Measurements from ENCODE around the gene CDH22.

The CDH22 gene

GRCh38 chr20:46341074-46342009, 33.0 kb upstream of the CDH22 start:
- H3K27me3 ChIP-seq (replicated peaks; ENCODE audit: control insufficient read depth, insufficient read depth, low read length), result peaks cover 68% of the 10 kb centered on the region
- no peak overlapping the region for H3K4me3 ChIP-seq (ENCODE audit: low read length)
- H3K9me3 ChIP-seq (ENCODE audit: control insufficient read depth, low read length), result no peaks in the 10 kb centered on the region
- no peak for DNase-seq (ENCODE audit: low read depth)
- peaks cover 8% of the 10 kb centered on the region for H3K4me1 ChIP-seq (ENCODE audit: control insufficient read depth, insufficient read depth, low read length)
- no peaks in the 10 kb centered on the region for H3K36me3 ChIP-seq (ENCODE audit: control insufficient read depth, insufficient read depth, low read length, severe bottlenecking)
- H3K9ac ChIP-seq (ENCODE audit: low read length), result no peak overlapping the region

DNA sequence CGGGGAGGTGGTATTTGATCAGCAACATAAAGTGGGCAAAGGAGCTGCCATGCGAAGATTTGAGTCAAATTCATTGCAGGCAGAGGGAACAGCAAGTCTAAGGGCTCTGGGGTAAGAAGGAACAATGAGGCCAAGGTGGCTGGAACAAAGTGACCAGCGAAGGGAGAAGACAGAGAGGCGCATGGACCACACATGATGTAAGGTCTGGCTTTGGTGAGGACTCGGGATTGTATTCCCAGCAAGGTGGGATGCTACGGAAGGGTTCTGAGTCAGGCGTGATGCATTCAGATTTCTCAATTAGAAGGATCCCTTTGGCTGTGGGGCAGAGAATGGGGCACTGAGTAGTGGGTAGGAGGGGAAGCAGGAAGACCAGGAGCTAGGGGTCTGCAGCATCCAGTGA, 30.7 kb upstream of the CDH22 start:
- H3K36me3 ChIP-seq (ENCODE audit: control insufficient read depth, insufficient read depth, low read length, severe bottlenecking), result no peaks in the 10 kb centered on the region
- H3K9ac ChIP-seq (ENCODE audit: low read length), result no peak overlapping the region
- DNase-seq (ENCODE audit: low read depth), result no peak
- no peaks in the 10 kb centered on the region for H3K9me3 ChIP-seq (ENCODE audit: control insufficient read depth, low read length)
- H3K4me1 ChIP-seq (ENCODE audit: control insufficient read depth, insufficient read depth, low read length), result peaks cover 8% of the 10 kb centered on the region
- peaks cover 85% of the 10 kb centered on the region for H3K27me3 ChIP-seq (replicated peaks; ENCODE audit: control insufficient read depth, insufficient read depth, low read length)
- no peak overlapping the region for H3K4me3 ChIP-seq (ENCODE audit: low read length)

DNA sequence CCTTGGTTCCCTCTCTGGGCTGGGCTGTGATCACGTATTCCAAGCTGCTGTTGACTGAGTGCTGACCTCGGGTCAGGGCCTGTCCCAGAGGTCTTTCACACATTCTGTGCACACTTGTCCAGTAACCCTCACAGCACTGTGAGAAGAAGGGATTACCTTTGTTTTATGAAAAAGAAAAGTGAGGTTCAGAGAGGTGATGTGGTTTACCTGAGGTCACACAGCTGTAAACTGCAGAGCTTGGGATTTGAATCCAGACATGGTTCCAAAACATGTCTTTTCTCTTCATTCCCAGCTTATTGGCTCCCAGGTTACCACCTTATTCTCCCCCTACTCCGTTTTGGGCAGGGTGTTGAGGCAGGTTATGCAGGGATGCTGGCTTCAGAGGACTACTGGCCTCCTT, 28.4 kb upstream of the CDH22 start:
- no peaks in the 10 kb centered on the region for H3K36me3 ChIP-seq (ENCODE audit: control insufficient read depth, insufficient read depth, low read length, severe bottlenecking)
- H3K9ac ChIP-seq (ENCODE audit: low read length), result no peak overlapping the region
- peaks cover 82% of the 10 kb centered on the region for H3K27me3 ChIP-seq (replicated peaks; ENCODE audit: control insufficient read depth, insufficient read depth, low read length)
- no peak overlapping the region for H3K4me3 ChIP-seq (ENCODE audit: low read length)
- no peak for DNase-seq (ENCODE audit: low read depth)
- no peaks in the 10 kb centered on the region for H3K9me3 ChIP-seq (ENCODE audit: control insufficient read depth, low read length)
- H3K4me1 ChIP-seq (ENCODE audit: control insufficient read depth, insufficient read depth, low read length), result no peaks in the 10 kb centered on the region

- H3K27me3 ChIP-seq (replicated peaks; ENCODE audit: control insufficient read depth, insufficient read depth, low read length), result peaks cover 78% of the 10 kb centered on the region
- no peaks in the 10 kb centered on the region for H3K9me3 ChIP-seq (ENCODE audit: control insufficient read depth, low read length)
- no peak for DNase-seq (ENCODE audit: low read depth)
- H3K36me3 ChIP-seq (ENCODE audit: control insufficient read depth, insufficient read depth, low read length, severe bottlenecking), result no peaks in the 10 kb centered on the region
- no peak overlapping the region for H3K9ac ChIP-seq (ENCODE audit: low read length)
- no peaks in the 10 kb centered on the region for H3K4me1 ChIP-seq (ENCODE audit: control insufficient read depth, insufficient read depth, low read length)
- H3K4me3 ChIP-seq (ENCODE audit: low read length), result no peak overlapping the region
These were observed 26.1 kb upstream of the CDH22 start for GRCh38 chr20:46334303-46334904.

GRCh38 chr20:46333161-46333991, 25.1 kb upstream of the CDH22 start:
- H3K27me3 ChIP-seq (replicated peaks; ENCODE audit: control insufficient read depth, insufficient read depth, low read length), result peaks cover 73% of the 10 kb centered on the region
- H3K9me3 ChIP-seq (ENCODE audit: control insufficient read depth, low read length), result no peaks in the 10 kb centered on the region
- no peak overlapping the region for H3K4me3 ChIP-seq (ENCODE audit: low read length)
- H3K9ac ChIP-seq (ENCODE audit: low read length), result no peak overlapping the region
- H3K36me3 ChIP-seq (ENCODE audit: control insufficient read depth, insufficient read depth, low read length, severe bottlenecking), result no peaks in the 10 kb centered on the region
- H3K4me1 ChIP-seq (ENCODE audit: control insufficient read depth, insufficient read depth, low read length), result no peaks in the 10 kb centered on the region
- DNase-seq (ENCODE audit: low read depth), result no peak

DNA sequence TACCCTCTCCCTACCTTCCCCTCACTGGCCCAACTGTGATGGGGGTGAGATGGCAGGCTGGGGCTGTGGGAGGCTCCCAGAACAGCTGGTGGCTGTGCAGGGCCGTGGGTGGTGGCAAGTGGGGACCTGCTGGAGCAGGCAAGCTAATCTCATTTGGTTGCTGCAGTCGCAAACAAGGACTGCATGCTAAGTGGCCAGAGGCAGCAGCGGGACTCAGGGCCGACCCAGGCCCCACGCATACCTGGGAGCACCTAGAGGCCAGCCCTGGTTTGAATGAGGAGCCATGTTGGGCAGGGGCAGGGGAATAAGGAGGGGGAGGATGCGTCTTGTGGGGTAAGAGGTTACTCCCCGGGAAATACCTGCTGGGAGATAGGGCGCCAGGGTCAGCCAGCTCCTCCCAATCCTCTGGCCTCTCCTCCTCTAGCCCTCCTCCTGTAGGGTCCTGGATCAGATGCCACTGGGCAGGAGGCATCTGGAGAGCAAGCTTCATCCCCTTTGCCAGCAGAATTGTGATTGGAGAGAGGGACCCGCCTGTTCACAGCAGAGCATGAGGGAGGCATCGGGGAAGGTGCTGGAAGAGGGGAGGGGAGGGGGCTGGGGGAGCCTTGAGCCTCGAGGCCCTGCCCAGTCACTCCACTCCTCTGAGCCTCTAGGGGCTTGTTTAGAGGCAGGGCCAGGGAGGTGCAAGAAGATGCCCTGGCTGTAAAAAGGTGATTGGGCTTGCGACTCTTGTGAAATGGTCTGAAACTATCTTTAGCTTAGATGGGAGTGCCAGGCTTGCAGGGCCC, 24.3 kb upstream of the CDH22 start:
- H3K9me3 ChIP-seq (ENCODE audit: control insufficient read depth, low read length), result no peaks in the 10 kb centered on the region
- H3K27me3 ChIP-seq (replicated peaks; ENCODE audit: control insufficient read depth, insufficient read depth, low read length), result peaks cover 70% of the 10 kb centered on the region
- no peak for DNase-seq (ENCODE audit: low read depth)
- H3K36me3 ChIP-seq (ENCODE audit: control insufficient read depth, insufficient read depth, low read length, severe bottlenecking), result no peaks in the 10 kb centered on the region
- no peak overlapping the region for H3K4me3 ChIP-seq (ENCODE audit: low read length)
- no peak overlapping the region for H3K9ac ChIP-seq (ENCODE audit: low read length)
- no peaks in the 10 kb centered on the region for H3K4me1 ChIP-seq (ENCODE audit: control insufficient read depth, insufficient read depth, low read length)

GRCh38 chr20:46331611-46332361, 23.5 kb upstream of the CDH22 start:
- Histone ChIP-seq H3K4me1 (ENCODE audit: control insufficient read depth, insufficient read depth, low read length) (no peaks in the 10 kb centered on the region), H3K27me3 (replicated peaks; ENCODE audit: control insufficient read depth, insufficient read depth, low read length) (peaks cover 71% of the 10 kb centered on the region), H3K36me3 (ENCODE audit: control insufficient read depth, insufficient read depth, low read length, severe bottlenecking) (no peaks in the 10 kb centered on the region), H3K9ac (ENCODE audit: low read length) (no peak overlapping the region), H3K9me3 (ENCODE audit: control insufficient read depth, low read length) (no peaks in the 10 kb centered on the region), H3K4me3 (ENCODE audit: low read length) (no peak overlapping the region)
- DNase-seq (ENCODE audit: low read depth), result no peak

- H3K9me3 ChIP-seq (ENCODE audit: control insufficient read depth, low read length), result no peaks in the 10 kb centered on the region
- no peaks in the 10 kb centered on the region for H3K36me3 ChIP-seq (ENCODE audit: control insufficient read depth, insufficient read depth, low read length, severe bottlenecking)
- no peaks in the 10 kb centered on the region for H3K4me1 ChIP-seq (ENCODE audit: control insufficient read depth, insufficient read depth, low read length)
- H3K27me3 ChIP-seq (replicated peaks; ENCODE audit: control insufficient read depth, insufficient read depth, low read length), result peaks cover 71% of the 10 kb centered on the region
- no peak for DNase-seq (ENCODE audit: low read depth)
- no peak overlapping the region for H3K4me3 ChIP-seq (ENCODE audit: low read length)
- no peak overlapping the region for H3K9ac ChIP-seq (ENCODE audit: low read length)
These were observed 22.6 kb upstream of the CDH22 start for GRCh38 chr20:46330831-46331371.

GRCh38 chr20:46330072-46330763, 21.9 kb upstream of the CDH22 start:
- H3K4me1 ChIP-seq (ENCODE audit: control insufficient read depth, insufficient read depth, low read length), result no peaks in the 10 kb centered on the region

More at GRCh38 chr20:46330072-46330763, 21.9 kb upstream of the CDH22 start:
- H3K9me3 ChIP-seq (ENCODE audit: control insufficient read depth, low read length), result no peaks in the 10 kb centered on the region
- no peak overlapping the region for H3K4me3 ChIP-seq (ENCODE audit: low read length)
- H3K36me3 ChIP-seq (ENCODE audit: control insufficient read depth, insufficient read depth, low read length, severe bottlenecking), result no peaks in the 10 kb centered on the region
- DNase-seq (ENCODE audit: low read depth), result no peak
- no peak overlapping the region for H3K9ac ChIP-seq (ENCODE audit: low read length)
- peaks cover 73% of the 10 kb centered on the region for H3K27me3 ChIP-seq (replicated peaks; ENCODE audit: control insufficient read depth, insufficient read depth, low read length)
